ENCODE measurements around the gene DEGS1.

DNA sequence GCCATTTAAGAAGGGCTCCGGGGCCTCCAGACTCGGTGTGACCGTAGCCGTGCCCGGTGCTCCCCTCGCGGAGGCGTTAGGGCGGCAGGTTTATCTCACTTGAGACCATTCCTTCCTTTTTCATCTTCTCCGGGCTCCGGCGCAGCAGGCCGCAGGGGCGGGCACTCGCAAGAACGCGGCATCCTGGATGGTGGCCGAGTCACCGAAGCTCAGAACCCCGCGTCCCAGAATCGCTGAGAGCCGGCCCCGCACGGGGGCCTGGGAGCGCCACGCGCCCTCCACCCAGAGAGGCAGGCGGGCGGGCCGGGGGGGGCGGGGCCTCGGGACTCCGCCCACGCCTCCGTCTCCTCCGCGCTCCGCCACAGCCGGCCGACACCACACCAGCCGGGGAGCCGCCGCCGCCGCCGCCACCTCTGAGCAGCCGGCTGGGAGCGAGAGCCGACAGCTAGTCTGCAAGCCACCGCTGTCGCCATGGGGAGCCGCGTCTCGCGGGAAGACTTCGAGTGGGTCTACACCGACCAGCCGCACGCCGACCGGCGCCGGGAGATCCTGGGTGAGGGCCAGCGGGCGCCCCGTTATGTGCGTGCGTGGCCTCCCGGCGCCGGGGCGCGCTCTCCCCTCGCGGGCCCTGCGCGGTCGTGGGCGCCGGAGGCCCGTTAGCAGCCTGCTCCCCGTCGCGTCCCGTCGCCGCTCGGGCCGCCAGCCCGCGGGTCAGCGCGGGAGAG, at the start of gene DEGS1:
- TF ChIP-seq, protein P1, sequence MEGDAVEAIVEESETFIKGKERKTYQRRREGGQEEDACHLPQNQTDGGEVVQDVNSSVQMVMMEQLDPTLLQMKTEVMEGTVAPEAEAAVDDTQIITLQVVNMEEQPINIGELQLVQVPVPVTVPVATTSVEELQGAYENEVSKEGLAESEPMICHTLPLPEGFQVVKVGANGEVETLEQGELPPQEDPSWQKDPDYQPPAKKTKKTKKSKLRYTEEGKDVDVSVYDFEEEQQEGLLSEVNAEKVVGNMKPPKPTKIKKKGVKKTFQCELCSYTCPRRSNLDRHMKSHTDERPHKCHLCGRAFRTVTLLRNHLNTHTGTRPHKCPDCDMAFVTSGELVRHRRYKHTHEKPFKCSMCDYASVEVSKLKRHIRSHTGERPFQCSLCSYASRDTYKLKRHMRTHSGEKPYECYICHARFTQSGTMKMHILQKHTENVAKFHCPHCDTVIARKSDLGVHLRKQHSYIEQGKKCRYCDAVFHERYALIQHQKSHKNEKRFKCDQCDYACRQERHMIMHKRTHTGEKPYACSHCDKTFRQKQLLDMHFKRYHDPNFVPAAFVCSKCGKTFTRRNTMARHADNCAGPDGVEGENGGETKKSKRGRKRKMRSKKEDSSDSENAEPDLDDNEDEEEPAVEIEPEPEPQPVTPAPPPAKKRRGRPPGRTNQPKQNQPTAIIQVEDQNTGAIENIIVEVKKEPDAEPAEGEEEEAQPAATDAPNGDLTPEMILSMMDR (conservative IDR thresholded peaks at IDR 0.05; ENCODE audit: low read depth, low read length) = no peak
- TF ChIP-seq RFX5 (IDR thresholded peaks at IDR 0.05; ENCODE audit: low read depth, low read length) (no peak), CEBPB (IDR thresholded peaks at IDR 0.05; ENCODE audit: low read depth, low read length) (no peak), BHLHE40 (IDR thresholded peaks at IDR 0.05; ENCODE audit: low read depth, low read length) (no peak), RAD21 (IDR thresholded peaks at IDR 0.05; ENCODE audit: low read length) (no peak), POLR2A (IDR thresholded peaks at IDR 0.05; ENCODE audit: low read depth, low read length) (peak; percentile 83), MAFK (IDR thresholded peaks at IDR 0.05; ENCODE audit: low read depth, low read length) (no peak), MXI1 (IDR thresholded peaks at IDR 0.05; ENCODE audit: borderline replicate concordance, low read depth, low read length) (peak; percentile 46; the same call in 1 of the 2 replicates), RCOR1 (IDR thresholded peaks at IDR 0.05; ENCODE audit: insufficient replicate concordance, low read length) (no peak), MAZ (IDR thresholded peaks at IDR 0.05; ENCODE audit: borderline replicate concordance, low read depth, low read length) (peak; percentile 50; the same call in 1 of the 2 replicates)
- TF ChIP-seq, protein P2, sequence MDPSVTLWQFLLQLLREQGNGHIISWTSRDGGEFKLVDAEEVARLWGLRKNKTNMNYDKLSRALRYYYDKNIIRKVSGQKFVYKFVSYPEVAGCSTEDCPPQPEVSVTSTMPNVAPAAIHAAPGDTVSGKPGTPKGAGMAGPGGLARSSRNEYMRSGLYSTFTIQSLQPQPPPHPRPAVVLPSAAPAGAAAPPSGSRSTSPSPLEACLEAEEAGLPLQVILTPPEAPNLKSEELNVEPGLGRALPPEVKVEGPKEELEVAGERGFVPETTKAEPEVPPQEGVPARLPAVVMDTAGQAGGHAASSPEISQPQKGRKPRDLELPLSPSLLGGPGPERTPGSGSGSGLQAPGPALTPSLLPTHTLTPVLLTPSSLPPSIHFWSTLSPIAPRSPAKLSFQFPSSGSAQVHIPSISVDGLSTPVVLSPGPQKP (IDR thresholded peaks at IDR 0.05; ENCODE audit: borderline replicate concordance, low read depth, low read length) = no peak
- TF ChIP-seq, protein P3, sequence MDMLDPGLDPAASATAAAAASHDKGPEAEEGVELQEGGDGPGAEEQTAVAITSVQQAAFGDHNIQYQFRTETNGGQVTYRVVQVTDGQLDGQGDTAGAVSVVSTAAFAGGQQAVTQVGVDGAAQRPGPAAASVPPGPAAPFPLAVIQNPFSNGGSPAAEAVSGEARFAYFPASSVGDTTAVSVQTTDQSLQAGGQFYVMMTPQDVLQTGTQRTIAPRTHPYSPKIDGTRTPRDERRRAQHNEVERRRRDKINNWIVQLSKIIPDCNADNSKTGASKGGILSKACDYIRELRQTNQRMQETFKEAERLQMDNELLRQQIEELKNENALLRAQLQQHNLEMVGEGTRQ (IDR thresholded peaks at IDR 0.05; ENCODE audit: low read depth, low read length) = 0 out of 2 replicates have a peak, but pooled peaks have one; percentile 8

Measured in IMR-90 (cell line).